ENCODE measurements around the gene PRDM10.
A peak's percentile ranks its signal among the peaks of the same experiment; 100 is the strongest.
"Not testable (repeated sequence)": the region's sequence is repeated elsewhere in the genome, so short reads cannot be mapped to it uniquely, and the experiment has no call there.

Gene PRDM10

GRCh38 chr11:130002352-130002845 is at the start of gene PRDM10:
TSS of gene PRDM10 (minus strand) at chr11:130002835. CDS start at chr11:129960964, 41,871 bp downstream.
- DNase-seq (ENCODE audit: low spot score): peak; percentile 80

- DNase-seq (ENCODE audit: low spot score): no peak
These were observed 48.4 kb upstream of the PRDM10 start for GRCh38 chr11:130051082-130051481.

GRCh38 chr11:130050257-130050656 is 47.6 kb upstream of the PRDM10 start:
- DNase-seq (ENCODE audit: low spot score): no peak

GRCh38 chr11:130049328-130049771 is 46.7 kb upstream of the PRDM10 start:
- DNase-seq (ENCODE audit: low spot score): no peak

- DNase-seq (ENCODE audit: low spot score): no peak
These were observed 44.5 kb upstream of the PRDM10 start for GRCh38 chr11:130047141-130047540.

GRCh38 chr11:130043575-130043974 is 40.9 kb upstream of the PRDM10 start:
- no peak for DNase-seq (ENCODE audit: low spot score)

- DNase-seq (ENCODE audit: low spot score): peak; percentile 95
These were observed 39.5 kb upstream of the PRDM10 start for GRCh38 chr11:130042093-130042591.

GRCh38 chr11:130040281-130040940 is 37.8 kb upstream of the PRDM10 start:
- DNase-seq (ENCODE audit: low spot score): no peak

- DNase-seq (ENCODE audit: low spot score): no peak
These were observed 35.4 kb upstream of the PRDM10 start for GRCh38 chr11:130037881-130038585.

GRCh38 chr11:130037058-130037457 is 34.4 kb upstream of the PRDM10 start:
- peak; percentile 81 for DNase-seq (ENCODE audit: low spot score)

GRCh38 chr11:130034236-130034635 is 31.6 kb upstream of the PRDM10 start:
- DNase-seq (ENCODE audit: low spot score): no peak

GRCh38 chr11:130032931-130033330 is 30.3 kb upstream of the PRDM10 start:
- DNase-seq (ENCODE audit: low spot score): no peak

- no peak for DNase-seq (ENCODE audit: low spot score)
These were observed 29.3 kb upstream of the PRDM10 start for GRCh38 chr11:130031945-130032344.

- no peak for DNase-seq (ENCODE audit: low spot score)
These were observed 28.4 kb upstream of the PRDM10 start for GRCh38 chr11:130031056-130031455.

- DNase-seq (ENCODE audit: low spot score): no peak
These were observed 26.5 kb upstream of the PRDM10 start for GRCh38 chr11:130029137-130029536.

GRCh38 chr11:130025371-130025770 is 22.7 kb upstream of the PRDM10 start:
- DNase-seq (ENCODE audit: low spot score): no peak

- DNase-seq (ENCODE audit: low spot score): no peak
These were observed 21.7 kb upstream of the PRDM10 start for GRCh38 chr11:130024361-130024760.

GRCh38 chr11:130023204-130023603 is 20.6 kb upstream of the PRDM10 start:
- DNase-seq (ENCODE audit: low spot score): peak; percentile 90

- no peak for DNase-seq (ENCODE audit: low spot score)
These were observed 20.2 kb upstream of the PRDM10 start for GRCh38 chr11:130022799-130023198.

GRCh38 chr11:130021606-130022005 is 19.0 kb upstream of the PRDM10 start:
- DNase-seq (ENCODE audit: low spot score): not testable (repeated sequence)

GRCh38 chr11:130020323-130020722 is 17.7 kb upstream of the PRDM10 start:
- no peak for DNase-seq (ENCODE audit: low spot score)

- DNase-seq (ENCODE audit: low spot score): not testable (repeated sequence)
These were observed 13.2 kb upstream of the PRDM10 start for GRCh38 chr11:130015846-130016245.

GRCh38 chr11:130008326-130008725 is 5.7 kb upstream of the PRDM10 start:
- DNase-seq (ENCODE audit: low spot score): no peak
